SKM-1 (cell line): ENCODE measurements around the gene SMAD2.
A peak's percentile ranks its signal among the peaks of the same experiment; 100 is the strongest.
"Not testable (repeated sequence)": the region's sequence is repeated elsewhere in the genome, so short reads cannot be mapped to it uniquely, and the experiment has no call there.

Experiments used
- DNase-seq: peaks from one replicate; lab custom pipeline; 2025; ENCODE audit not compliant: unreplicated experiment; lab: John Stamatoyannopoulos, UW

Gene SMAD2

DNA sequence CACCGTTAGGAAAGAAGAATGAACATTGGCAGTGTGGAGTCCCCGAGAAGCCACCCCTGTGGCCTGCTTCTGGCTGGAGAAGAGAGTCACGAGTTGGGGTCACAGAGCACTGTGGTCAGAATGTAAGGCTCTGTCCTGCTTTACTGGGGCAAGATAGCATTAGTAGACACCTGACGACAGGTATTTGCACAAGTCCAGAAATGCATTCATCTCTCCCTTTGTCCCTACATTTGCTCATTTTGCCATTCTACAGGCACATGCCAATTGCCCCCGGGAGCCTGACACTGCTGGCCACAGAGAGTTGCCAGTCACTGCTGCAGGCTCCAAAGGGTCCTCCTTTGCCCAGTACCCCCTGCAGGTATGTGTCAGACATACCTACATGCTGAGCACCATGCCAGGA lies 133.3 kb downstream of the SMAD2 start:
- DNase-seq, result no peak

DNA sequence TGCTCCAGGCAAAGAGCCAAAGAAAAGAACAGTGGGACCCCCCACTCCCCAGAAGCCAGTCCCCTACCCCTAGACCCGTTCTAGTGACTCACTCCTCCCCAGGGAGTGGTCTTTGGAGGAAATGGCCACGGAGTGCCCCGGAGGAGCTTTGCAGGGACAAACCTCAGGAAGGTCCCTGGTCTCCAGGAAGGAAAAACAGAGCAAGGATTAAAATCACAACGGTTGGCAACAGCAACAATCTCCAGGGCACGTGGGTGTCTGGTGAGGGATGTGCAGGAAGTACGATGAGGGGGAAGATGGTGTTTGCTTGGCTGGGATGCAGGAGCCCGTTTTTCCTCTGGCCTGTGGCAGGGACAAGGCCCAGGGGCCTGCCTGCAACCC lies 135.0 kb downstream of the SMAD2 start:
- DNase-seq, result no peak

DNA sequence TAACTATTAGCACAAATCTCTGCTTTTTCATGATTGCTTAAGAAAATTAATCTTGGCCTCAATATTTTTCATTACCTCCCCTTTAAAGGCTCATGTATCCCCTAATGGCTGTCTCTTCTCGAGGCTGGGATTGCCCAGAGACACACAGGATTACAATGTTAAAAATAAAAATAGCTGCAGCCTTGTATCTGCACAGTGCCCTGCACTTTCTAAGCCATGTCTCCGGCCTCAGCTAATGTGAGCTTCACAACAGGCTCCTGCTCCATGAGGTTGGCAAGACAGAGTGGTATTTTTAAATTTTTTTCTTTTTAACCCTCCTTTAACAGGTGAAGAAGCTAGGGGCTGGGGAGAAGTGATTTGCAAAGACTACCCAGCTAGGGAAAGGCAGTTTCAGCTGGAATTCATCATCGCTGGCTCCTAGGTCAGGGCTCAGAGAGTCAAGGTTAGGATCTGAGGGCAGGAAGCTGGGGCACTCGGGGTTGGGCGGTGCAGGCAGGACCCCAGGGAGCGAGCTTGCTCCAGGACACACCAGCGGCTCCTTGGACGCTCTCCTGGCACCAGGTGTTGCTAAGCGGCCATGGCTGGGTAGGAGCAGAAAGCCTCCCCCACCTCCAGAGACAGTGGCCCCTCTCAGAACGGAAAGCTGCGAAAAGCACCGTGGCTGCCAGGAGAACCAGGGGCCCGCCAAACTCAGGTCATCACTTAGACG lies 135.6 kb downstream of the SMAD2 start:
- DNase-seq, result no peak

DNA sequence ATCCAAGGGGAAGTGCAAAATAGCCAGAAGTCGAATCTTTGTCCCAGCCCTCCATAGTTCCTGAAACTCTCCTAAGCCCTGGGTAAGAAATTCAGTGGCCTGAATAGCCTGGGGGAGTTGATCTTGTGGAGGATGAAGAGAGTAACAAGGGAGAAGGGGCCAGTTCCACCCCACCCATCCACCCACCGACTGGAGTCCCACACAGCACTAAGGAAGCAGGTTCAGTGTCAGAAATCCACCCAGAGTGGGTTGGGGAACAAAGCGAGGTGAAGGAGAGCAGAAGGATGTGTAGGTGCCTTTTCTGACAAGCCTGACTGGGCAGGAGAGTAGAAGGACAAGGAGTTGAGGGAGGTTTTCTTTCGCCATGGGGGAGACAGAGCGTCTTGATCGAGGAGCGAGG lies 136.8 kb downstream of the SMAD2 start:
- no peak for DNase-seq

GRCh38 chr18:47791461-47791985 lies 138.9 kb downstream of the SMAD2 start:
- no peak for DNase-seq

DNA sequence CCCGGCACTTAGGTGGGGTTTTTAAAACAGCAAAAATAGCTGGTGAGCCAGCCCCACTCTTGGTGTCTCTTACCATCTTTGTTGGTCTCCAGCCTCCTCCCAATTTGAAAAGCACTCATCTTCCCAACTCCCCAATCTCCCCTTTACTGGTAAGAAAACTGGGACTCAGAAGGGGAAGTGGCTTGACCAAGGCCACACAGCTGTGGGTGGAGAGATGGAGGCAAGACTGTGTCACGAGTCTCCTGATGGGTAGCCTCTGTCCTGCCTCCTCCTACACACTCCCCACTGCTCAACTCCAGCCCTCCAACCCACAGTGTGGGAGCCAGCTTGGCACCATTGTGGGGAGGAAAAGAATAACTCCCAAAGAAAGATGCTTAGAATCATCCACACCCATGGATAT lies 140.4 kb downstream of the SMAD2 start:
- DNase-seq, result no peak

DNA sequence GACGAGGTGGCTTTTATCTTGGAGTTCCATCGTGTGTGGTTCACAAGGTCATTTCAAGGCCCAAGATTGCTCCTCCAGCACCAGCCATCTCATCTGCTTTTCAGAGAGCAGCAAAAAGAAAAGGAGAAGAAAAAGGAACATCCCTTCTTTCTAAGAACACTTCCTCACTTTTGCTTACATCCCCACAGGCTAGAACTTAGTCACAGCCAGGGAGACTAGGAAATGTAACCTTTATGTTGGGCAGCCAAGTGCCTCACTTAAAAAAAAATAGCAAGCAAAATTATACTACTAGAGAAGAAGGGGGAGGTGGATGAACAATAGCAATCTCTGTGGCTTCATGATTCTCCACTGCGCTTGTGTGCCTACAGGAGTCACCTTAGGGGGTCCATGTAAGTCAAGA lies 141.8 kb downstream of the SMAD2 start:
- DNase-seq, result no peak

GRCh38 chr18:47781561-47781960 lies 148.9 kb downstream of the SMAD2 start:
- no peak for DNase-seq

GRCh38 chr18:47780011-47780725 lies 150.3 kb downstream of the SMAD2 start:
- no peak for DNase-seq

DNA sequence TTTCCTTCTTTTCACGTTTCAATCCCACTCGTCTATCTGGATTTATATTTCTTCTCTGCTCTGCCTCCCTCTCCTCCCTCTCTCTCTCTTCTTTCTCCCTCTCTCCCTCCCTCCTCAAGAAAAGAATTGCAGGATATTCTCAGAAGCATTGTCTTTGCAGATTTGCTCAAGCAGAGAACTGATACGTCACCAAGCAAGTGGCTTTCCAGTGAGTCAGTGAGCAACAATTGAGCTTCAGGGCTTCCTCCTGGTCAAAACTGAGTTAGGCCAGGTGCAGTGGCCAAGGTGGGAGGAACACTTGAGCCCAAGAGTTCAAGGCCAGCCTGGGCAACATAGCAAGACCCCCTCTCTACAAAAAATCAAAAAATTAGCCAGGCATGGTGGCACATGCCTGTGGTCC lies 151.1 kb downstream of the SMAD2 start:
- DNase-seq, result no peak

DNA sequence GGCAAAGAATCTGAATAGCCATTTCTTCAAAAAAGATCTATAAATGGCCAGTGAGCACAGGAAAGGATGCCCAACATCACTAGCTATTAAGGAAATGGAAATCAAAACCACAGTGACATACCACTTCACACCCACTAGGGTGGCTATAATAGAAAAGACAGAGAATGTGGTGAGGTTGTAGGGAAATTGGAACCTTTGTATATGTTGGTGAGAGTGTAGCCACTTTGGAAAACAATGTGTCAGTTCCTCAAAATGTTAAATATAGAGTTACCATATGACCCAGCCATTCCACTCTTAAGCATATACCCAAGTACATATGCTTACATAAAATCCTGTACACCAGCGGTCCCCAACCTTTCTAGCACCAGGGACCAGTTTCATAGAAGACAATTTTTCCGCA lies 152.8 kb downstream of the SMAD2 start:
- DNase-seq, result no peak

DNA sequence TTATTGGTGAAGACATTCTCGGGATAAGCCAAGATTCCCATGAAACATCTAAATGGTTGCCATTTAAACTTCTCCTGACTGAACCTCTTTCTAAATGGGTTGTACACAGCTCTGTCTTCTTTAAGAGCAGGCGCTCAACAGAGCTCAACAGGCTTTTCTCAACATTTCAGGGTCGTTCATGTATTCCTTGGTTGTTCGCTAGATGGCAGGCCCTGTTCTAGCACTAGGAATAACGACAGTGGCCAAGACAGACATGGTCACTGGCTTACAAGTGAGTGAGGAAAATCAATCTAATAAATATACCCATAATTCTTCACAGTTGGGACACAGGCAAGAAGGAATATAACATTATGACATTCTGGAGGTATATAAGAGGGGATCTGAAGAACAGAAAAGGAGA lies 154.5 kb downstream of the SMAD2 start:
- DNase-seq, result no peak

DNA sequence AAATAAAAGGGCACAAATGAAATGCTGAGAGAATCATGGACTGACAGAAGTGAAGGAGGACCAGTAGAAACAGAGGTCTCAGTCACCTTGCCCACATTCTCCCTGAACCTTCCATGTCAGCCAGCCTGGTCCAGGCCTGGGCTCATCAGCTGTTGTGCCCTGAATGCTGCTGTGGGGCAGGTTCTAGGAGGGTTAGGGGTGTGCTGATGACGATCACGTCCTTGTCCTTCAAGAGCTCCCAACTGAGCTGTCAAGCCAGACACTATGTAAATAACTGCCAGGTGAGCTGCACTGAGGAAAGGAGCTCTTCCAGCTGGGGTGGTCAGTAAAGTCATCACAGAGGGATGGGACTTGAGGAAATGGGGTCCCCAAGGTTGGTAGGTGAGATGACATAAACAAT lies 156.5 kb downstream of the SMAD2 start:
- no peak for DNase-seq

- DNase-seq, result peak; percentile 31
These were observed 157.8 kb downstream of the SMAD2 start for GRCh38 chr18:47772374-47773248.

DNA sequence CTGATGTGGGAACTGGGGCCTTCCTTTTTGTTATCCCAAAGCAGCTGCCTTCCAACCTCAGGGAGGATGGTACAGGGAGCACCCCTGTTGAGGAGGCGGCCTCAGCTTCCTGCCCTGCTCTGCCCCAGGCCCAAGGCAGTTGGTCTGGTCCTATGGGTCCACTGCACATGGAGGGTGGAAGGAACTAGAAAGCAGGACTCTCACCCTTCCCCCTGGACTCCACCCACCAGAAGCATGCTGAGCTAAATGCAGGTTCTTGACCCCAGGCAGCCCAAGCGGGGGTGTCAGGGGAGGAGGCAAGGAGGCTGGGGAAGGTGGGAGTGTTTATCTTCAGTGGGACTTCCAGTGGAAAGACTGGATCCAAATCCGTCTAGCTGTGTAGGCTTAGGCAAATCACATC lies 158.5 kb downstream of the SMAD2 start:
- DNase-seq, result no peak

GRCh38 chr18:47767699-47768098 lies 162.8 kb downstream of the SMAD2 start:
- no peak for DNase-seq

DNA sequence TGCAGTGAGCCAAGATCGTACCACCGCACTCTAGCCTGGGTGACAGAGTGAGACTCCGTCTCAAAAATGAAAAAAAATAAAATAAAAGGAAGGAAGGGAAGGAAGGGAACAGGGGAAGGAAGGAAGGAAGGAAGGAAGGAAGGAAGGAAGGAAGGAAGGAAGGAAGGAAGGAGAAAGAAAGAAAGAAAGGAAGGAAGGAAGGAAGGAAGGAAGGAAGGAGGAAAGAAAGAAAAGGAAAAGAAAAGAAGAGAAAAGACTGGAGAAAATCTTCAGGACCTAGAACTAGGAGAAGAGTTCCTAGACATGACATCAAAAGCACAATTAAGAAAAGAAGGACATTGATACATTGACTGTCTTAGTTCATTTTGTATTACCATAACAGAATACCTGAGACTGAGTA lies 163.3 kb downstream of the SMAD2 start:
- DNase-seq, result not testable (repeated sequence)
